Lower lobe of right lung (tissue), 2 donors: ENCODE data around the gene HMGB4. TPM values are rescaled to one million over a fixed set of nuclear protein-coding genes. Genes with fewer than 3 reads are reported as not detected.

ENCODE experiments used
- ATAC-seq, 2 donors: fragments of 200-7000 bp; cut with Tn5 transposase; one replicate each; pipeline ENCODE4 v1.9.1; 2020 to 2022; ENCODE audit warnings: mild to moderate bottlenecking in 2 of 2, moderate library complexity in 2 of 2
- DNase-seq: peaks from one replicate; pipeline ENCODE4 v3.0.0-alpha.2; 2020
- H3K27ac ChIP-seq: fragments of 200-600 bp; one replicate; pipeline ENCODE4 v1.8.0; 2022
- H3K27me3 ChIP-seq: fragments of 200-600 bp; one replicate; pipeline ENCODE4 v1.8.0; 2022; ENCODE audit warnings: low read depth
- H3K36me3 ChIP-seq: fragments of 200-600 bp; one replicate; pipeline ENCODE4 v1.8.0; 2022; ENCODE audit warnings: mild to moderate bottlenecking
- H3K4me1 ChIP-seq: fragments of 200-600 bp; one replicate; pipeline ENCODE4 v1.8.0; 2022
- H3K4me3 ChIP-seq: fragments of 200-600 bp; one replicate; pipeline ENCODE4 v1.8.0; 2022; ENCODE audit warnings: mild to moderate bottlenecking
- H3K9me3 ChIP-seq: fragments of 200-600 bp; one replicate; pipeline ENCODE4 v1.8.0; 2022
- CTCF ChIP-seq: fragments of 200-600 bp; IDR thresholded peaks from one replicate; pipeline ENCODE4 v1.8.0; 2022; ENCODE audit warnings: antibody characterized with exemption, mild to moderate bottlenecking
- intact Hi-C: fragments of 100-400 bp; cut with DNase I; formaldehyde crosslinking; loops from one replicate; pipeline ENCODE4 v1.11.0; 2022
- total RNA-seq: library from RNA; stranded (reverse); fragmentation: NEBNext Ultra II Directional; extraction: Animal tissue kit (Norgen Biotek cat#: 25700); gene quantifications from one replicate; pipeline ENCODE4 v1.2.1, GENCODE V29; 2021
- donor health status: DM: no; HTN: yes; CAD: no; lungs with severe emphysema.

HMGB4 gene
- total RNA-seq, 1 donor from 2014 or later: not detected

DNA sequence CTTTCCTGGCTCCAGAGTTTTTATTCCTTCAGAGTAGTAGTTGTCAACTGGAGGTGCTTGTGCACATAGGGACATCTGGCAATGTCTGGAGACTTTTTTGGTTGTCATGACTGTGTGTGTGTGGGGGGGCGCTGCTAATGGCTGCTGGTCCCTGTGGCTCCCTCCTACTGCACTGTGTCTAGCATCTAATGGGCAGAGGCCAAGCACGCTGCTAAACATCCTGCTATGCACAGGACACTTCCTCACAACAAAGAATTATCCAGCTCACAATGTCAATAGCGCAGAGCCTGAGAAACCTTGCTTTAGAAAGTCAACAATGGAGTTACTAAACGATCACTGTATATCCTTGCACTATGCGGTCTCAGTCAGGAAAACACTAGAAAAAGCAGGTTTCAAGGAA, 19.7 kb upstream of the HMGB4 start:
- Histone ChIP-seq H3K36me3 (no peaks in the 10 kb centered on the region), H3K27ac (no peak overlapping the region), H3K9me3 (no peaks in the 10 kb centered on the region), H3K4me1 (no peaks in the 10 kb centered on the region), H3K27me3 (no peaks in the 10 kb centered on the region), H3K4me3 (no peak overlapping the region)
- intact Hi-C loops: no loop called here
- no peak for DNase-seq
- TF ChIP-seq CTCF: no peak
- no peak for ATAC-seq

- DNase-seq (no peak), ATAC-seq (no peak)
- no peak for TF ChIP-seq CTCF
These were observed 17.0 kb upstream of the HMGB4 start for GRCh38 chr1:33846861-33847260.

DNA sequence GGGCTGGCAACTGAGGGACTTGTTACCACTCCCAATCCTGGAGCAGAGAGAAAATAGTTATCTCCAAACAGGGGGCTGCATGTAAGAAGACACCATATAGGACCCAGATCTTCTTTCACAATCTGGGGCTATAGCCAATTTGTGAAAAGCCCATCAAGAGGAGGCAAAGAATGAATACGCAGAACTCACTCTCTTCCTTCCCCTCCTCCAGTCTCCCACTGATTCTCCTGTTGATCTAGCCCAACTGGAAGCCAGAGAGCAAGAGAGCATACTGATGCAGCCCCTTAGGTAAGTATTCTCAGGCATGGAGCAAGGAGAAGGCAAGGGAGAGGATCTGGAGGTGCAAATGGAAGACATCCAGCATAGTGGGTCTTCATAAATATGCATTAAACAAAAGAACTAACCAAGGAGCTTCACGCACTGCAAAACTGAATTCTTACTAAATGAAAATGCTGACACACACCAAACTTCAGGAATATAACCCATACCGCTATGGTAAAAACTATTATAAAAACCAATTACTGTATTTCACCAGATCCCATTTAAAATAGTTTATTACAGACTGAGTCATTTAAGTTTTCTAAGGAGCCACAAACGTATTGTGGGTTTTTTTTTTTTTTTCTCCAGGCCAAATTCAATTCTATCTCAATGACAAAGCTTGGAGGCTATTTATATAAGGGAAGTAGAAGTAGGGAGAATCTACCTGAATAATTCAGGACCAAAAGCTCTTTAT, 15.5 kb upstream of the HMGB4 start:
- Histone ChIP-seq H3K4me3 (no peak overlapping the region), H3K27me3 (peaks cover 6% of the 10 kb centered on the region), H3K27ac (no peak overlapping the region)

More at GRCh38 chr1:33846861-33847260, 17.0 kb upstream of the HMGB4 start:
- intact Hi-C loops: no loop called here
- no peaks in the 10 kb centered on the region for H3K9me3 ChIP-seq
- no peak overlapping the region for H3K4me3 ChIP-seq
- H3K27ac ChIP-seq: no peak overlapping the region
- H3K4me1 ChIP-seq: no peaks in the 10 kb centered on the region
- no peaks in the 10 kb centered on the region for H3K27me3 ChIP-seq
- no peaks in the 10 kb centered on the region for H3K36me3 ChIP-seq

DNA sequence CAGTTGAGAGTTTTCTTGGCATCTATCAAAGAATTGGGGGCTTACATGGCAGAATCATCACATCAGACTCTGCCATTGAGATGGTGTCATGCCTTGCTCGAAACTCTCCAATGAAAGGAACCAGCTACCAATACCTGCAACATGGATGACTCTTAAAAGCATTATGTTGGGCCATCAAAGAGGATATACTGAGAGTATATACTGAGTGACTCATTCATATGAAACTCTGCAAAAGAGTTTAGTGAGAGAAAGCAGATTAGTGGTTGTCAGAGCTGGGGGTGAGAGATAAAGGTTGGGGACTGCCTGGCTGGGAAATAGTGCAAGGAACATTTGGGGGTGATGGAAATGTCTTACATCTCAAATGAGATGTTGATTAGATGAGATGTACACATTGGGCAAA, 14.7 kb upstream of the HMGB4 start:
- intact Hi-C loops: no loop called here

More for the DNA sequence above, 15.5 kb upstream of the HMGB4 start:
- no peak for TF ChIP-seq CTCF
- Histone ChIP-seq H3K36me3 (no peaks in the 10 kb centered on the region), H3K9me3 (no peaks in the 10 kb centered on the region), H3K4me1 (no peaks in the 10 kb centered on the region)
- ATAC-seq (no peak), DNase-seq (no peak)
- intact Hi-C loops: no loop called here

GRCh38 chr1:33850481-33850880, 13.4 kb upstream of the HMGB4 start:
- intact Hi-C loops: no loop called here
- Histone ChIP-seq H3K4me3 (no peak overlapping the region), H3K4me1 (no peaks in the 10 kb centered on the region), H3K36me3 (no peaks in the 10 kb centered on the region), H3K9me3 (no peaks in the 10 kb centered on the region), H3K27me3 (peaks cover 10% of the 10 kb centered on the region), H3K27ac (no peak overlapping the region)
- no peak for TF ChIP-seq CTCF
- ATAC-seq (no peak), DNase-seq (no peak)

More for the DNA sequence above, 14.7 kb upstream of the HMGB4 start:
- TF ChIP-seq CTCF: no peak
- ATAC-seq: no peak
- no peaks in the 10 kb centered on the region for H3K36me3 ChIP-seq
- H3K27me3 ChIP-seq: peaks cover 10% of the 10 kb centered on the region
- no peak overlapping the region for H3K27ac ChIP-seq
- H3K4me1 ChIP-seq: no peaks in the 10 kb centered on the region
- no peaks in the 10 kb centered on the region for H3K9me3 ChIP-seq
- no peak for DNase-seq
- no peak overlapping the region for H3K4me3 ChIP-seq
